Rectal smooth muscle tissue (tissue), 1 donor: ENCODE data around the gene PPARA.

ENCODE experiments used
- H3K27ac ChIP-seq: one replicate; pipeline ENCODE4 v1.7.0; 2013; ENCODE audit warnings: low read depth, low read length, inconsistent platforms
- H3K27me3 ChIP-seq: one replicate; pipeline ENCODE4 v1.7.0; 2013; ENCODE audit warnings: low read length; ENCODE audit not compliant: control insufficient read depth, insufficient read depth
- H3K36me3 ChIP-seq: one replicate; pipeline ENCODE4 v1.7.0; 2013; ENCODE audit warnings: low read length; ENCODE audit not compliant: control insufficient read depth, insufficient read depth
- H3K4me1 ChIP-seq: one replicate; pipeline ENCODE4 v1.7.0; 2013; ENCODE audit warnings: low read length; ENCODE audit not compliant: control insufficient read depth, insufficient read depth
- H3K4me3 ChIP-seq: one replicate; pipeline ENCODE4 v1.7.0; 2013; ENCODE audit warnings: low read length
- H3K9ac ChIP-seq: one replicate; pipeline ENCODE4 v1.7.0; 2013; ENCODE audit warnings: low read length

Gene PPARA

GRCh38 chr22:46292732-46293131 is 142.4 kb downstream of the PPARA start:
- Histone ChIP-seq H3K27ac (peak overlapping the region; percentile 3), H3K9ac (no peak overlapping the region), H3K27me3 (no peaks in the 10 kb centered on the region), H3K36me3 (peaks cover 25% of the 10 kb centered on the region), H3K4me1 (peaks cover 5% of the 10 kb centered on the region), H3K4me3 (no peak overlapping the region)
